Activated CD8-positive, alpha-beta memory T cell treated with anti-CD3 and anti-CD28 coated beads for 36 hours (primary cell): ENCODE results near the gene LPIN2. TPM values are rescaled to one million over a fixed set of nuclear protein-coding genes. Genes with fewer than 3 reads are reported as not detected.

Experiments
- CTCF ChIA-PET: fragments of 350-600 bp; sonication (Branson Sonifier 250); formaldehyde crosslinking; loops from one replicate; lab custom pipeline; 2021; ENCODE audit warnings: antibody characterized with exemption; lab: Charles Lee
- POLR2A ChIA-PET: fragments of 350-600 bp; sonication (Branson Sonifier 250); formaldehyde crosslinking; loops from one replicate; lab custom pipeline; 2021; ENCODE audit warnings: antibody characterized with exemption; lab: Charles Lee
- total RNA-seq, 2 experiments: library from RNA; stranded (reverse); gene quantifications; one replicate each; pipeline ENCODE4 v1.2.3, GENCODE V29; 2021

The LPIN2 gene
- total RNA-seq, 2 experiments from 2014 or later: 72.6 to 77.4 TPM

DNA sequence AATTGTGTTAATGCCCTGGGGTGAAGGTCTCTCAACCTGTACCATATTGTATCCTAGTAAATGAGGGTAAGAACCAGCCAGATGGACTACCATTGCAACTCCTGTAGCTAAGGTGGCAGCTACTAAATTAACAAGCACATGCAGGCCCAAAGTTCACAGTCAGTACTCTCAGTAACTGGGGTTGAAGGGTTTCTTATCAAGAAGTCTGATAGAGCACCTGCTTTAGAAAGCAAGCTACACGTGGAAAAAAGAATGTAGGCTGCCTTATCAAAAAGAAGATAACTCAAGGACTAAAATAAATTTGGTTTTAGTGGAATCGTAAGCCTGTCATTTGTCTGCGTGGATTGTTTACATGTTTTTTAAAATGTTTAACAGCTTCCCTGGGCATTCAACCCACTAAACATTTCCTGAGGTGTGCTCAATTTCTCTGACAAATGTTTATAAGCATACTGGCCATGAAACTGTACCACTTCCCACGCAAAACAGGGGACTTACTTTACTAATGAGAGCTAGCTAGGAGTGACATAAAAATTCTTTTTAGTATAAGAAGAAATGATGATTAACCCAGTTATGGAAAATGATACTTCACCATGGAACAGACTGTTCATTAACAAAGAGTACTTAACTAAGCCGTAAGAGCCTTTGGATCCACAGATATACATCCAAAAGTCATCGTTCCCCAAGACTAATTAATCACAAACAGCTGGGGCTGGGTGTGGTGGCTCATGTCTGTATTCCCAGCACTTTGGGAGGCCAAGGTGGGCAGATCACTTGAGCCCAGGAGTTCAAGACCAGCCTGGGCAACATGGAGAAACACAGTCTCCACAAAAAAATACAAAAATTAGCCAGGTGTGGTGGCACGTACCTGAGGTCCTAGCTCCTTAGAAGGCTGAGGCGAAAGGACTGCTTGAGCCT lies 36.5 kb downstream of the LPIN2 start:
- CTCF ChIA-PET: interaction anchor here (0.6 to 2.0 kb wide), 8 partner anchors 8 to 270 kb away, joined by 3 to 7 read pairs (median 3); no protein-coding TSS in a partner anchor

GRCh38 chr18:2974731-2975130 lies 38.2 kb downstream of the LPIN2 start:
- POLR2A ChIA-PET: no interaction called here
- CTCF ChIA-PET: interaction anchor here (1.1 to 1.3 kb wide), 3 partner anchors 12 to 42 kb away, joined by 3 to 6 read pairs (median 4); no protein-coding TSS in a partner anchor

More for the DNA sequence above, 36.5 kb downstream of the LPIN2 start:
- POLR2A ChIA-PET: interaction anchor here (0.7 to 1.1 kb wide), 4 partner anchors 9 to 273 kb away, joined by 3 to 10 read pairs (median 5); no protein-coding TSS in a partner anchor

GRCh38 chr18:2971741-2972552 lies 41.0 kb downstream of the LPIN2 start:
- POLR2A ChIA-PET: no interaction called here
- CTCF ChIA-PET: interaction anchor here (0.7 to 3.4 kb wide), 4 partner anchors 9 to 170 kb away, joined by 3 to 16 read pairs (median 4); no protein-coding TSS in a partner anchor

DNA sequence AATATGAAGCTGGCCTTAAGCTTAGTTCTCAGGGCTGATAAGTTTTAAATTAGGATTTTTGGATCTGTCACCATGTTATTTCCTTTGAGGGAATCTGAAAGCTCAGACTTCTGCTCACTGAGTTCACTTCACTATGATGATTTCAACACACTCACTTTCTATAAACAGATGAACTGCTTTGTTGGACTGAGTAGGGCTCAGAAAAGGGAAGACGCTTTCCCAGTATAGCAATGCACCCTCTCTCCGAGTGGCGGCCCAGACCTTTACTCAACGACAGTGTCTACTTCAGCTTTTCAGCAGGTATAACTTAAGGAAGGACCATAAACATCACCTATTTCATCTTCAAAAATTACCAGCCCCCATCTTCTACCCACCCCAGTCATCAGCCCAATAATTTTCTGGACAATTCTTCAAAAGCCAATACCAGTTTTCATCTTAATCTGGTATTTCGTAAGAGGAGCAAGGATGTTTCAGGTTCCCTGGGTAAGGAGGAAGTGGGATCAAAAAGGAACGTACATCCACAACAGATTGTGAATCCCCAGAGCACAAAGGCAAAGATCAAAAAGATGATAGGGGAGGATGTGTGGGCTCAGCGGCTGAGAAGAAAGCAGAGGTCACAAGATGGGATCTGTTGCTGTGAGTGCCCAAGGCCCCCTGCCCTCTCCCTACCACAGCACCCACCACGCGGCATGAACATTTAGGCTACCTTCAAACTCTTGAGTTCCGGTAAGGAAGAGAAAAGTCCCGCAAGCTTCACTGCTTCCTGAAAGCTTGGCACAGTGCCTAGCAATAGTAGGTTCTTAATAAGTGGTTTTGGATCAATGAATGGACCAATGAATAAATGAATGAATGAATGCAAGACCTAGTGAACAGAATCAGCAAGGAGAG lies 41.9 kb downstream of the LPIN2 start:
- POLR2A ChIA-PET: interaction anchor here (0.6 to 1.3 kb wide), 5 partner anchors 9 to 25 kb away, joined by 3 to 8 read pairs (median 3); no protein-coding TSS in a partner anchor
- CTCF ChIA-PET: interaction anchor here (0.6 to 3.6 kb wide), 4 partner anchors 9 to 652 kb away, joined by 4 to 16 read pairs (median 10); no protein-coding TSS in a partner anchor

DNA sequence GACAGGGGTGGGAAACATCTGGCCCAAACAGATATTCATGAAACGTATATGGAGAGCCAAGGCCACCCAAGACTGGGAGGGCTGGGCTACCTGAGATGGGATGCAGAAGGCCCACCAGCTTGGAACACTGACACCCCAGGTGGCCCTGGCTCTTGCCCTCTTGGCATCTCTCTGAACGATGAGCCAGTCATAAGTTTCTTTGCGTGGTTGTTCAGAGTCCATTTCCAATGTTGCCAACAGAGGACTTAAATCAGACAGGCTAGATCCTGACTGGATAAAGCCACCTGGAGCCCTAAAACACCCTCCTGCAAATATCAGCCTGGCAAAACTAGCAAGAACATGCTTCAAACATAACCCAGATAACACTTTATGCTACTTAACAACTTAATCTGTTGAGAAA lies 42.6 kb downstream of the LPIN2 start:
- ChIA-PET POLR2A (interaction anchor here (0.6 to 1.3 kb wide), 5 partner anchors 8 to 26 kb away, joined by 3 to 8 read pairs (median 3); no protein-coding TSS in a partner anchor), CTCF (interaction anchor here (0.6 to 3.6 kb wide), 4 partner anchors 9 to 653 kb away, joined by 4 to 16 read pairs (median 10); no protein-coding TSS in a partner anchor)

DNA sequence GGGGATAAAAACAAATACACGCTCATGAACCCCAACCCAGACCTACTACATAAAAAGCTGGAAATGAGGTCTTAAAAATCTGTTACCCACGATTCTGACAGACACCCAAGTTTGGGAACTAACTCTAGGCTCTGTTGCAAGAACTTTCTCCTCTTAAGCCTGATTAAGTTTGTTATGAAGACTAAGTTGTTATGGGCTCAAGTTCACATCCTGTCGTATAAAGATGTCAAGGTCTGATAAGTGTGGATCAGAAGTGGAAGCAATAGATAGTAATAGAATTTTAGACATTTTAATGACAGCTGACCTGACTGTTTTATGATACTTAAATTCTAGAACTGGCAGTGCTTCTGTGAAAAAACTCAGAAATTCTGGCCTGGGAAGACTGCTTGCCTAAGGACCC lies 43.2 kb downstream of the LPIN2 start:
- ChIA-PET CTCF (interaction anchor here (1.6 to 3.6 kb wide), 2 partner anchors 10 to 15 kb away, joined by 4 to 15 read pairs; no protein-coding TSS in a partner anchor), POLR2A (interaction anchor here (1.0 to 3.3 kb wide), 3 partner anchors 8 to 13 kb away, joined by 3 to 17 read pairs (median 4); no protein-coding TSS in a partner anchor)

GRCh38 chr18:2968606-2969005 lies 44.3 kb downstream of the LPIN2 start:
- CTCF ChIA-PET: interaction anchor here (0.7 to 3.6 kb wide), 6 partner anchors 8 to 278 kb away, joined by 3 to 15 read pairs (median 4); no protein-coding TSS in a partner anchor
- POLR2A ChIA-PET: interaction anchor here (1.1 to 3.3 kb wide), 2 partner anchors 9 to 11 kb away, joined by 3 to 17 read pairs; no protein-coding TSS in a partner anchor

DNA sequence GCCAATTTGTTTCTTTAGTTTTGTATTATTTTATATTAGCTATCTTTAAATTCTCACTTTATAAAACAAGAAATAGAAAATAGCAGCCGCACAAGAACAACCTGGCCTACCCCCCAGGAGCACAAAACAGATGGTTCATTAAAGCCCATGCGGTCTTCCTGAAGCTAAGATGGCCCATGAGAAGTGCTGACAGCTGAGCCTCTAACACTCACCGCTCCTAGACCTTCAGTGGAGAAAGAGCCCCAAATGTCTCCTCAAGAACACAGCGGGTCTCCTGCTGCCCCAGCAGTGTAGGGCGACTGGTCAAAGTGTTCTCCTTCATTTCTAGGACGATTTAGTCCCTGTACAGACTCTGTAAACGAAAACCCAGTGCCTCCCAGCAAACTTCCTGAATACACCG lies 45.1 kb downstream of the LPIN2 start:
- ChIA-PET POLR2A (interaction anchor here (0.6 to 3.3 kb wide), 3 partner anchors 10 to 30 kb away, joined by 3 to 17 read pairs (median 3); no protein-coding TSS in a partner anchor), CTCF (interaction anchor here (1.1 to 3.6 kb wide), 6 partner anchors 9 to 278 kb away, joined by 3 to 15 read pairs (median 4); no protein-coding TSS in a partner anchor)

- ChIA-PET CTCF (interaction anchor here (1.0 to 3.6 kb wide), 6 partner anchors 8 to 279 kb away, joined by 3 to 15 read pairs (median 4); no protein-coding TSS in a partner anchor), POLR2A (interaction anchor here (0.6 to 3.3 kb wide), 4 partner anchors 10 to 280 kb away, joined by 3 to 17 read pairs (median 3); partner anchors contain the start of gene MYL12A)
Observed at GRCh38 chr18:2967357-2967756, 45.6 kb downstream of the LPIN2 start.

DNA sequence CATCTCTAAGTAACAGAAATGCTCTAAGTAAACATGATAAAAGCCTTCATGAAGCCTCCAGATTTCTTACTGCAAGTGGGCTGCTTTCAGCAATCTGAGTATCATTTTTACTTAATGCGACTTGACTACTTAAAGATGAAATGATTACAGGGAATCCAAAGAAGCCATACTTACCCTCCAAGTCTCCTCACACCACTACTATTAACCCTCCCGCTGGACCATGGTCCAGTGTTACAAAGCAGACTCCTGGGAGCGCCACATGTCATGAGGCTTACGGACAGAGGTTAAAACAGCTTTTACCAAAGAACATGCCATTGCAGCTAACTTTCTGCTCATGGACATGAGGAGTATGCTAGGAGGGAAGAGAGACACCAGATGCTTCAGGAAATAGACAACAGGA lies 46.4 kb downstream of the LPIN2 start:
- POLR2A ChIA-PET: interaction anchor here (1.1 to 1.5 kb wide), 2 partner anchors 17 to 281 kb away, joined by 3 read pairs; partner anchors contain the start of gene MYL12A
- CTCF ChIA-PET: interaction anchor here (1.0 kb wide), 1 partner anchor 97 kb away, joined by 3 read pairs; no protein-coding TSS in a partner anchor

GRCh38 chr18:2965797-2966196 lies 47.1 kb downstream of the LPIN2 start:
- POLR2A ChIA-PET: interaction anchor here (1.5 kb wide), 1 partner anchor 17 kb away, joined by 3 read pairs; no protein-coding TSS in a partner anchor
- CTCF ChIA-PET: no interaction called here

DNA sequence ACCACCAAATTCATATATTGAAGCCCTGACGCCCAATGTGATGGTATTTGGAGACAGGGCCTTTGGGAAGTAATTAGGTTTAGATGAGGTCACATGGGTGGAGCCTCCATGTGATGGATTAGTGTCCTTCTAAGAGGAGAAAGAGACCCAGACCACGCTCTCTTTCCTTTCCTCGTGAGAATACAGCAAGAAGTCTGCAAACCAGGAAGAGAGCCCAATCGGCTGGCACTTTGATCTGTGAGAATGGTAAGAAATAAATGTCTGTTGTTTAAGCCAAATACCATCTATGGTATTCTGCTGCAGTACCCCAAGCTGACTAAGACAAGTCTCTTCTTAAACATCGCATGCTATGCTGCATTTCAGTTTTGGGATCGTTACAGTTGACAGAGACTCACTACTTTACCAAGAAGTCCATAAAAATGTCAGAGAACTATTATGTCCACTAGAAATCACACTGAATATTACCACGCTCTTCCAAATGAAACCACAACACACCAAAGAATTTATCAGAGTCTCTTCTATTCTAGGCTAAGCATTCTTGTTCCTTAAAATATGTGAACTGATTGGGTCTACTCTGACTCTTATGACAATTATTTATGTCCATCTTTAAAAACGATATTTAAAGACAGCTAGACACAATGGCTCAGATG lies 48.5 kb downstream of the LPIN2 start:
- ChIA-PET CTCF (interaction anchor here (1.5 to 1.6 kb wide), 2 partner anchors 9 to 17 kb away, joined by 3 read pairs; no protein-coding TSS in a partner anchor), POLR2A (interaction anchor here (0.6 kb wide), 1 partner anchor 150 kb away, joined by 4 read pairs; no protein-coding TSS in a partner anchor)

Other genes starting within 250 kb of the LPIN2 start
- 10 to 100 TPM; 25.4 to 26.3 TPM for gene EMILIN2, start 166.1 kb downstream of the LPIN2 start, total RNA-seq
- gene MYOM1, start 206.8 kb upstream of the LPIN2 start, total RNA-seq: under 1 TPM; 0.59 to 0.91 TPM
- 100 to 1,000 TPM; 351 to 355 TPM for gene MYL12A, start 234.7 kb upstream of the LPIN2 start, total RNA-seq
- 100 to 1,000 TPM; 235 to 238 TPM for gene MYL12B, start 249.0 kb upstream of the LPIN2 start, total RNA-seq